ENCODE measurements around the gene CYP2C8. TPM values are rescaled to one million over a fixed set of nuclear protein-coding genes. Genes with fewer than 3 reads are reported as not detected.

The CYP2C8 gene
- total RNA-seq, 1 experiment from 2014 or later: not detected

GRCh38 chr10:95039281-95039680, 30.0 kb downstream of the CYP2C8 start:
- H3K36me3 ChIP-seq (ENCODE audit: insufficient read depth, low read length, poor library complexity, severe bottlenecking): no peaks in the 10 kb centered on the region
- TF ChIP-seq, protein P1, sequence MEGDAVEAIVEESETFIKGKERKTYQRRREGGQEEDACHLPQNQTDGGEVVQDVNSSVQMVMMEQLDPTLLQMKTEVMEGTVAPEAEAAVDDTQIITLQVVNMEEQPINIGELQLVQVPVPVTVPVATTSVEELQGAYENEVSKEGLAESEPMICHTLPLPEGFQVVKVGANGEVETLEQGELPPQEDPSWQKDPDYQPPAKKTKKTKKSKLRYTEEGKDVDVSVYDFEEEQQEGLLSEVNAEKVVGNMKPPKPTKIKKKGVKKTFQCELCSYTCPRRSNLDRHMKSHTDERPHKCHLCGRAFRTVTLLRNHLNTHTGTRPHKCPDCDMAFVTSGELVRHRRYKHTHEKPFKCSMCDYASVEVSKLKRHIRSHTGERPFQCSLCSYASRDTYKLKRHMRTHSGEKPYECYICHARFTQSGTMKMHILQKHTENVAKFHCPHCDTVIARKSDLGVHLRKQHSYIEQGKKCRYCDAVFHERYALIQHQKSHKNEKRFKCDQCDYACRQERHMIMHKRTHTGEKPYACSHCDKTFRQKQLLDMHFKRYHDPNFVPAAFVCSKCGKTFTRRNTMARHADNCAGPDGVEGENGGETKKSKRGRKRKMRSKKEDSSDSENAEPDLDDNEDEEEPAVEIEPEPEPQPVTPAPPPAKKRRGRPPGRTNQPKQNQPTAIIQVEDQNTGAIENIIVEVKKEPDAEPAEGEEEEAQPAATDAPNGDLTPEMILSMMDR (conservative IDR thresholded peaks at IDR 0.05; ENCODE audit: low read depth, low read length): no peak
- TF ChIP-seq EZH2 (IDR thresholded peaks at IDR 0.05; ENCODE audit: borderline replicate concordance, low read depth, low read length, poor library complexity, severe bottlenecking): no peak
- no peaks in the 10 kb centered on the region for H3K27me3 ChIP-seq (replicated peaks; ENCODE audit: insufficient read depth, low read depth, low read length, poor library complexity)
- no peak overlapping the region for H3K27ac ChIP-seq (ENCODE audit: low read depth, low read length, poor library complexity, severe bottlenecking)
- ChIA-PET CTCF (no interaction called here), POLR2A (ENCODE audit: low non-redundant PET) (no interaction called here)
- DNase-seq (ENCODE audit: low spot score): no peak
- intact Hi-C loops (cut with micrococcal nuclease; ENCODE audit: unreplicated experiment): no loop called here
- no TSS peak for BruUV-seq (replicated peaks)
- no peaks in the 10 kb centered on the region for H3K9me3 ChIP-seq (ENCODE audit: low read depth, low read length, poor library complexity, severe bottlenecking)
- H3K4me1 ChIP-seq (ENCODE audit: insufficient read depth, low read length, poor library complexity, severe bottlenecking): no peaks in the 10 kb centered on the region
- H3K4me3 ChIP-seq (ENCODE audit: low read depth, low read length, poor library complexity, severe bottlenecking): no peak overlapping the region

DNA sequence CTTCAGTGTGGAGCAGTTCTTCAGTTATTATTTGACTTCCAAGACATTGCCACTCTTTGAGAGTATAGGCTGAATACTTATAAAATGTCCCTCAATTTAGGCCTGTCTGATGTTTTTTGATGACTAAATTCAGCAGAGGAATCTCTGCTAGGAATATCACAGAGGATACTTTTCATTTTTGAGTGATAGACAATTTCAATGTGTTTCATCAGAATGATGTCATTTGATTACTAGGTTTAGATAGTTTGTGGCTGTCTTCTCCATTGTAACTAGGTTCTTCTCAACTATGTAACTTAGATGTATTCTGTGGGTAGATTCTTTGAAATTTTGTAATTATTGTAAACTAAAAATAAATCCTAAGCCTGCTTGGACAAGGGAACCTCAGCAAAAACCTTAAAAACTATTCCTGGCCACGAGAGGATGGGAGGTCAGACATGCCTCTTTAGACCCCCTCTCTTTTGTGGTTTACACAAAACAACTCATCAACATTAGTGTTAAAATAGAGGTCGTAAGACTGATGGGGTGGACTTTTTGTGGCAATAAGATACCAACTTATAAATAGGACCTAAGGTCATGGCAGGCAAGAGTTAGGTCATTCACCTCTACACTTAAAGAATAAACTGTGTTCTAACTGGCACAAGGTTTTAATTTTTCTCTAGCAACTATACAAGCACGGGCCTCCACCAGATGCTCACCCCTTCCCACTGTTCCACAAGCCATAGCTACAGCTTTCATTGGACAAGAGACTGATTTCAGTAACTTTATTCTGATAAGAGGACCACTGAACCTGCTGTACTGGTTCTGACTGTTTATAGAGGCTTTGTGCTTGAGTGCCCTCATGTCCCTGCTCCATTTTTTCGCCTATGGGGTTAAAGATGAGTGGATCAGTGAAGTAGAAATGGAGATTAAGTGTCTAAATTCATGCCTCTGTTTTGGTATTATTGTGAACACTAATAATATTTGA, 33.7 kb downstream of the CYP2C8 start:
- ChIA-PET CTCF (no interaction called here), POLR2A (ENCODE audit: low non-redundant PET) (no interaction called here)
- H3K4me1 ChIP-seq (ENCODE audit: insufficient read depth, low read length, poor library complexity, severe bottlenecking): no peaks in the 10 kb centered on the region
- H3K27me3 ChIP-seq (replicated peaks; ENCODE audit: insufficient read depth, low read depth, low read length, poor library complexity): no peaks in the 10 kb centered on the region
- BruUV-seq (replicated peaks): no TSS peak
- intact Hi-C loops (cut with micrococcal nuclease; ENCODE audit: unreplicated experiment): no loop called here
- no peak overlapping the region for H3K4me3 ChIP-seq (ENCODE audit: low read depth, low read length, poor library complexity, severe bottlenecking)
- DNase-seq (ENCODE audit: low spot score): no peak
- no peak for TF ChIP-seq EZH2 (IDR thresholded peaks at IDR 0.05; ENCODE audit: borderline replicate concordance, low read depth, low read length, poor library complexity, severe bottlenecking)
- TF ChIP-seq, protein P1 (conservative IDR thresholded peaks at IDR 0.05; ENCODE audit: low read depth, low read length): no peak
- no peak overlapping the region for H3K27ac ChIP-seq (ENCODE audit: low read depth, low read length, poor library complexity, severe bottlenecking)
- no peaks in the 10 kb centered on the region for H3K9me3 ChIP-seq (ENCODE audit: low read depth, low read length, poor library complexity, severe bottlenecking)
- no peaks in the 10 kb centered on the region for H3K36me3 ChIP-seq (ENCODE audit: insufficient read depth, low read length, poor library complexity, severe bottlenecking)

- CTCF ChIA-PET: no interaction called here
- Histone ChIP-seq H3K9me3 (ENCODE audit: low read depth, low read length, poor library complexity, severe bottlenecking) (no peaks in the 10 kb centered on the region), H3K4me3 (ENCODE audit: low read depth, low read length, poor library complexity, severe bottlenecking) (no peak overlapping the region), H3K27ac (ENCODE audit: low read depth, low read length, poor library complexity, severe bottlenecking) (no peak overlapping the region), H3K4me1 (ENCODE audit: insufficient read depth, low read length, poor library complexity, severe bottlenecking) (no peaks in the 10 kb centered on the region), H3K36me3 (ENCODE audit: insufficient read depth, low read length, poor library complexity, severe bottlenecking) (no peaks in the 10 kb centered on the region), H3K27me3 (replicated peaks; ENCODE audit: insufficient read depth, low read depth, low read length, poor library complexity) (no peaks in the 10 kb centered on the region)
- no TSS peak for BruUV-seq (replicated peaks)
- POLR2A ChIA-PET (ENCODE audit: low non-redundant PET): no interaction called here
- intact Hi-C loops (cut with micrococcal nuclease; ENCODE audit: unreplicated experiment): no loop called here
- no peak for TF ChIP-seq EZH2 (IDR thresholded peaks at IDR 0.05; ENCODE audit: borderline replicate concordance, low read depth, low read length, poor library complexity, severe bottlenecking)
- TF ChIP-seq, protein P1 (conservative IDR thresholded peaks at IDR 0.05; ENCODE audit: low read depth, low read length): no peak
- DNase-seq (ENCODE audit: low spot score): no peak
Observed at GRCh38 chr10:95034401-95034800, 34.9 kb downstream of the CYP2C8 start.
